HUES64 (cell line): ENCODE results near the gene RCSD1.

Experiments used
- H3K27ac ChIP-seq: 2 replicates; pipeline ENCODE4 v1.7.0; 2013; ENCODE audit warnings: low read depth, low read length, inconsistent platforms
- H3K27me3 ChIP-seq: 2 replicates; pipeline ENCODE4 v1.6.1; 2013; ENCODE audit warnings: mild to moderate bottlenecking, low read length; ENCODE audit not compliant: insufficient read depth
- H3K36me3 ChIP-seq: 2 replicates; pipeline ENCODE4 v1.6.1; 2013; ENCODE audit warnings: mild to moderate bottlenecking, low read length; ENCODE audit not compliant: insufficient read depth
- H3K4me1 ChIP-seq: 2 replicates; pipeline ENCODE4 v1.6.1; 2013; ENCODE audit warnings: mild to moderate bottlenecking, low read length, moderate library complexity; ENCODE audit not compliant: insufficient read depth
- H3K4me3 ChIP-seq: 2 replicates; pipeline ENCODE4 v1.5.1; 2013; ENCODE audit warnings: mild to moderate bottlenecking, low read length, moderate library complexity
- H3K9ac ChIP-seq: 2 replicates; pipeline ENCODE4 v1.6.1; 2013; ENCODE audit warnings: mild to moderate bottlenecking, low read depth, low read length
- H3K9me3 ChIP-seq: 2 replicates; pipeline ENCODE4 v1.6.1; 2013; ENCODE audit warnings: low read depth, low read length; ENCODE audit not compliant: insufficient read depth
- WGBS: fragments of 150-250, 120-280 bp; methylation state at CpG from one replicate; pipeline ENCODE4 v1.1.7; 2013; ENCODE audit warnings: missing lambda C conversion rate; 5-methylcytosine and 5-hydroxymethylcytosine counted together

The RCSD1 gene

DNA sequence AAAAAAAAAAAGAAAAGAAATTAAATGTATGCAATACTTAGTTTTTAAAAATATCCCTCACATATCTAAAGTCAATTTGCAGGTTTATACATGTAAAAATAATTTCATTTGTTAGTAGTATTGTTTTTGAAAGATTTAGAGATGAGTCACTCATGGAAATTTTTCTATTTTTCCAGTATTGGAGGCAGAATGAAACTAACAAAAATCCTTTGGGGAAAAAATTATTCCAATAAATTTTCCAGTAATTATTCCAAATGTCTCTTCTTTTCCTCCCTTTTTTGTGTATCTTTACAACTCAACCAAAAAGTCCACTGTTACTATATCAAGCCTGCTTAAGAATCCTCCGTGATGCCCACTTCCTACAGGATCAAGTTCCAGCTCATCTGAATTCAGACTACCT, 121.6 kb downstream of the RCSD1 start:
- Histone ChIP-seq H3K36me3 (no peaks in the 10 kb centered on the region), H3K4me3 (no peak overlapping the region), H3K4me1 (no peaks in the 10 kb centered on the region), H3K27ac (no peak overlapping the region), H3K27me3 (no peaks in the 10 kb centered on the region), H3K9ac (no peak overlapping the region), H3K9me3 (no peaks in the 10 kb centered on the region)
- WGBS: 96% methylated on average over 1 of the region's 1 CpG

GRCh38 chr1:167752219-167752985, 122.4 kb downstream of the RCSD1 start:
- Histone ChIP-seq H3K9ac (no peak overlapping the region), H3K36me3 (no peaks in the 10 kb centered on the region), H3K4me3 (no peak overlapping the region), H3K4me1 (no peaks in the 10 kb centered on the region), H3K9me3 (no peaks in the 10 kb centered on the region), H3K27me3 (no peaks in the 10 kb centered on the region), H3K27ac (no peak overlapping the region)

DNA sequence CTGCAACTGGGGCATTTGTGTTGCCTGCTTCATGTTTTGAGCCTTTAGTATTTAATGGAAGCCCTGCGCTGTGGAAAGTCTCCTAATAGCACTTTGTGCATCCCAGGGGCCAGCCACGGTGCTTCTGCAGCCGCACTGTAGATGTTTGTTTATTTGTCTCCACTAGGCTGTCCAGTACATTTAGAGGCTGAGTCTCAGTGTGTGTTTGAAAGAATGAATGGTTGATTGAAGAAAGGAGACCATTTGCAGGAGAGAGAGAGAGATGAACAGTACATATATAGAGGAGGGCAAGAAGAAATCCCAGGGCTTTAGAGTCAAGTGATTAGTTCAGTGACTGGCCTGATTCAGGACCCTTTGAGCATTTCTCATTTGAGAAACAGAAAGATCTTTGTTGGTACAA, 125.6 kb downstream of the RCSD1 start:
- H3K9ac ChIP-seq: no peak overlapping the region
- peaks cover 6% of the 10 kb centered on the region; the same call in 1 of the 2 replicates for H3K4me1 ChIP-seq

More for the DNA sequence above, 125.6 kb downstream of the RCSD1 start:
- no peaks in the 10 kb centered on the region for H3K36me3 ChIP-seq
- no peaks in the 10 kb centered on the region for H3K27me3 ChIP-seq
- H3K27ac ChIP-seq: no peak overlapping the region
- H3K4me3 ChIP-seq: no peak overlapping the region
- WGBS: 90% methylated on average over 3 of the region's 3 CpGs
- no peaks in the 10 kb centered on the region for H3K9me3 ChIP-seq
